ENCODE results near the gene MMP3.

The MMP3 gene

DNA sequence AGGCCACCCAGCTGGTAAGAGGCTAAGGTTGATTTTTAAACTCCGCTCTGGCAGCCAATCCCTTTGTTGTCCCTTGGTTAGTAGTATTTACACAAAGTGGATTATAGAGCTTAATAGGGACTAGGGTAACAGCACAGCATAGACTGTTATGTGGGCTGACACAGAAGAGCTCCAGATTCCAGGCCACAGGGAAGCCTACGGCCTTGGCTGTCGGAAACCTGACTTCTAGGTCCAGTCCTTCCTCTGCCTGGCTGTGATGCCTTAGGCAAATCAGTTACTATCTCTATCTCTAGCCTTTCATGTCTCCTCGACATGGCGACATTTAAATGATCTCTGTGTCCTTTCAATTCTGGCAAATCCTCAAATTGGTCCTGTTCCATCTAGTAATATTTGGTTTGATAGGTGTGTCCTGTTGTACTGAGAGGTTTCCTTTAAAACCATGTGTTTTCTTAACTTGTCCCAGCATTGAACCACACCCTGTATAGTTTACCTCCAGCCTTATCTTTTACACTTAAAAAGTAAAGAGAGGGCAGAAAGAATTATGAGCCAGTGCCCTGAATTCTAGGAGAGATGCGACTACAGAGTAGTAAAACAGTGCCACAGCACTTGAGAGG, 49.6 kb downstream of the MMP3 start:
- in situ Hi-C loops (cut with HindIII; ENCODE audit: low sequenced_read_pairs): no loop called here

DNA sequence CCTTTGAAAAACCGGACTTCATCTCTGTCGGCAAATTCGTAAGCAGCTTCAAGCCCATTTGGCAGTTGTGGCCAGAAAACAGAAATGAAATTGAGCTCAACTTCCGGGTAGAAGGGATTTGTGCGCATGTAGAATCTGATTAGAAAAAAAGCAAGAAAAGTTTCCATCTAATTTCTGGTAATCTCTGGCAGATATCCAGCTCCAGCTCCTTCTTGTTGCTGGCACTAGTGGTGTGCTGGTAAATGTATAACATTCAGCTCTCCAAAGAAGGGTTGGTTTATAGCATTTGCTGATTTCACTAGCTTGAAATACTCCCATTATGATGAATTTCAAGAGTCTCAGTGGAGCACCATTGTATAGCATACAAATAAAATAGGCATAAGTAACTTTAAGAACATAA, 50.8 kb downstream of the MMP3 start:
- in situ Hi-C loops (cut with HindIII; ENCODE audit: low sequenced_read_pairs): no loop called here

DNA sequence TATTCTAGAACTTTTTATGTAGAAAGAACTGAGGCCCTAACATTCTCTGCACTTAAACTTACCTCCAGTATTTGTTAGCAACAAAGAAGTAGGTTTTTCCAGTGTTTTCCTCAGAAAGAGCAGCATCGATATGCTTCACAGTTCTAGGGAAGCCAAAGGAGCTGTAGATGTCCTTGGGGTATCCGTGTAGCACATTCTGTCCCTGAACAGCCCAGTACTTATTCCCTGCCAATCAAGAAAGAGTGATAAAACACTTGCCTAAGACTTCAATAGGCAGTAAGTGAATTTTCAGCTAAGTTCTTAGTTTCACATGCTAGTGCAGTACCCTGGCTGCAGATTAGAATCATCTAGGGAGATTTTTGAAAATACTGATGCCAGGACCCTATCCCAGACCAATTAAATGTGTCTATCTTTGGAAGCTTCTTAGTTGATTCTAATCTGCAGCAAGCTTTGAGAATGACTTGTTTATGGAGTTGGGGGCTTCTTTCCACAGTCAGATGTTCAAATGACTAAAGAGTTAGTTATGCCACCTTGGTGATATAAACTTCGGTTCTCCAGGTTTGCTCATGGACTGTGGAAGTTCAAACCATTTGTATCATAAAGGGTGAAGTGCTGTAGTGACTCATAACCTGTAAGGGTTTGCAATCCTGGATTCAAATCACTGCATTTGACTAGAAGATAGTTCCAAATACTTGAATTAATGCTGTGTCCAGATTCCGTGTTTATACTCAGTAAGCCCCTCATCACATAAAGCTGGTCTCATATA, 52.0 kb downstream of the MMP3 start:
- in situ Hi-C loops (cut with HindIII; ENCODE audit: low sequenced_read_pairs): no loop called here

DNA sequence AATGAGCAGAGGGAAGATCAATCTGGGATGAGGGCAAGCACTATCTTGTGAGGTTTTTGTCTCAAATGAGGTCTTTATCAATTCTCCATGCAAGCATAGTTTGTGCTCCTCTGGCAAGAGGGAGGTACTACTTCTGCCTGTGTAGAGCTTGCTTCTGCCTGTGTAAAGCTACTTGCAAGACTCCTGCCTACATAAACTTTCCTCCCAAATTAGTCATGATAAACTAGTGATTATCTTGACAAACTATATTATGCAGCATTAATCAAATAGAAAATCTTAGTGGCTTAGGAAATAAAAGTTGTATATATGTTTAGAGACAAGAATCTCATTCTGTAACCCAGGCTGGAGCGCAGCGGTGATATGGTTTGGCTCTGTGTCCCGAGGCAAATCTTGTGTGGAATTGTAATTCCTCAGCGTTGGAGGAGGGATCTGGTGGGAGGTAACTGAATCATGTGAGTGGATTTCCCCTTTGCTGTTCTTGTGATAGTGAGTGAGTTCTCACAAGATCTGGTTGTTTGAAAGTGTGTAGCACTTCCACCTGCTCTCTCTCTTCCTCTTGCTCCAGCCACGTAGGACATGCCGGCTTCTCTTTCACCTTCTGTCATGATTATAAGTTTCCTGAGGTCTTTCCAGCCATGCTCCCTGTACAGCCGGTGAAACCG, 54.9 kb downstream of the MMP3 start:
- in situ Hi-C loops (cut with HindIII; ENCODE audit: low sequenced_read_pairs): no loop called here

Measured in endothelial cell of hepatic sinusoid (primary cell).